H9 (cell line): ENCODE measurements around the gene MTMR1. TPM values are rescaled to one million over a fixed set of nuclear protein-coding genes. Genes with fewer than 3 reads are reported as not detected.

Experiments used
- DNase-seq: peaks from one replicate; pipeline ENCODE4 v3.0.0-alpha.2; 2017
- H2AFZ ChIP-seq: one replicate; pipeline ENCODE4 v1.6.1; 2013; ENCODE audit warnings: mild to moderate bottlenecking, low read length, control low read depth, moderate library complexity
- H2AK5ac ChIP-seq: 2 replicates; pipeline ENCODE4 v1.6.1; 2013; ENCODE audit warnings: low read length, control low read depth, mixed read lengths; ENCODE audit not compliant: insufficient read length
- H2BK120ac ChIP-seq: one replicate; pipeline ENCODE4 v1.6.1; 2013; ENCODE audit warnings: low read depth, mild to moderate bottlenecking, low read length, control low read depth, inconsistent platforms; ENCODE audit not compliant: poor library complexity, severe bottlenecking
- H2BK12ac ChIP-seq: 2 replicates; pipeline ENCODE4 v1.6.1; 2013; ENCODE audit warnings: low read length, control low read depth, mixed read lengths, low read depth; ENCODE audit not compliant: insufficient read length
- H2BK15ac ChIP-seq: 2 replicates; pipeline ENCODE4 v1.6.1; 2013; ENCODE audit warnings: low read depth, low read length, control low read depth
- H2BK20ac ChIP-seq: one replicate; pipeline ENCODE4 v1.6.1; 2013; ENCODE audit warnings: low read depth, mild to moderate bottlenecking, low read length, control low read depth, inconsistent platforms; ENCODE audit not compliant: poor library complexity, severe bottlenecking
- H2BK5ac ChIP-seq: 2 replicates; pipeline ENCODE4 v1.6.1; 2013; ENCODE audit warnings: low read length, control low read depth, mixed read lengths; ENCODE audit not compliant: insufficient read length
- H3K14ac ChIP-seq: 2 replicates; pipeline ENCODE4 v1.6.1; 2013; ENCODE audit warnings: low read length, control low read depth; ENCODE audit not compliant: insufficient read depth
- H3K18ac ChIP-seq: 2 replicates; pipeline ENCODE4 v1.6.1; 2013; ENCODE audit warnings: low read depth, mild to moderate bottlenecking, mixed read lengths, low read length, control low read depth; ENCODE audit not compliant: insufficient read length
- H3K23ac ChIP-seq: 2 replicates; pipeline ENCODE4 v1.6.1; 2013; ENCODE audit warnings: low read length, control low read depth, mixed read lengths, low read depth; ENCODE audit not compliant: insufficient read length
- H3K23me2 ChIP-seq: 2 replicates; pipeline ENCODE4 v1.6.1; 2013; ENCODE audit warnings: low read depth, mild to moderate bottlenecking, mixed read lengths, low read length, control low read depth; ENCODE audit not compliant: insufficient read length, poor library complexity, severe bottlenecking
- H3K27ac ChIP-seq: 2 replicates; pipeline ENCODE4 v1.5.1; 2013; ENCODE audit warnings: low read length, control low read depth, mixed read lengths, low read depth; ENCODE audit not compliant: insufficient read length
- H3K27me3 ChIP-seq: 2 replicates; pipeline ENCODE4 v1.6.1; 2013; ENCODE audit warnings: low read length, control low read depth, inconsistent platforms; ENCODE audit not compliant: insufficient read depth
- H3K4ac ChIP-seq: 2 replicates; pipeline ENCODE4 v1.6.1; 2013; ENCODE audit warnings: low read depth, mild to moderate bottlenecking, control low read depth, inconsistent platforms, low read length, moderate library complexity
- H3K4me1 ChIP-seq: 2 replicates; pipeline ENCODE4 v1.6.1; 2013; ENCODE audit warnings: low read length, control low read depth, inconsistent platforms; ENCODE audit not compliant: insufficient read depth
- H3K4me2 ChIP-seq: 2 replicates; pipeline ENCODE4 v1.6.1; 2013; ENCODE audit warnings: low read length, control low read depth, mixed read lengths; ENCODE audit not compliant: insufficient read length, insufficient read depth
- H3K56ac ChIP-seq: 2 replicates; pipeline ENCODE4 v1.6.1; 2013; ENCODE audit warnings: low read depth, mild to moderate bottlenecking, mixed read lengths, low read length, control low read depth; ENCODE audit not compliant: insufficient read length
- H3K79me1 ChIP-seq: 2 replicates; pipeline ENCODE4 v1.6.1; 2013; ENCODE audit warnings: low read depth, mild to moderate bottlenecking, moderate library complexity, low read length, control low read depth, inconsistent platforms; ENCODE audit not compliant: insufficient read depth, poor library complexity, severe bottlenecking
- H3K79me2 ChIP-seq: 2 replicates; pipeline ENCODE4 v1.6.1; 2013; ENCODE audit warnings: low read length, control low read depth, inconsistent platforms; ENCODE audit not compliant: insufficient read depth
- H3K9ac ChIP-seq: 2 replicates; pipeline ENCODE4 v1.6.1; 2013; ENCODE audit warnings: low read length, control low read depth, mixed read lengths; ENCODE audit not compliant: insufficient read length; ENCODE audit errors: extremely low read depth
- H3K9me3 ChIP-seq: one replicate; pipeline ENCODE4 v1.6.1; 2013; ENCODE audit warnings: low read depth, low read length, inconsistent platforms; ENCODE audit not compliant: control insufficient read depth
- H3T11ph ChIP-seq: one replicate; pipeline ENCODE4 v1.6.1; 2013; ENCODE audit warnings: mild to moderate bottlenecking, low read length, control low read depth, inconsistent platforms
- H4K20me1 ChIP-seq: one replicate; pipeline ENCODE4 v1.6.1; 2013; ENCODE audit not compliant: control insufficient read depth, insufficient read length, insufficient read depth
- H4K5ac ChIP-seq: 2 replicates; pipeline ENCODE4 v1.6.1; 2013; ENCODE audit warnings: low read depth, mild to moderate bottlenecking, mixed read lengths, low read length, control low read depth; ENCODE audit not compliant: insufficient read length
- H4K8ac ChIP-seq: replicated peaks from 2 replicates; pipeline ENCODE4 v1.6.1; 2013; ENCODE audit warnings: low read length, control low read depth, mixed read lengths, low read depth; ENCODE audit not compliant: insufficient read length
- H4K91ac ChIP-seq: 2 replicates; pipeline ENCODE4 v1.6.1; 2013; ENCODE audit warnings: low read depth, mild to moderate bottlenecking, moderate library complexity, mixed read lengths, low read length, control low read depth; ENCODE audit not compliant: insufficient read length
- H3K27ac Mint-ChIP-seq, 3 experiments: 2 replicates in 2 of 3; 3 replicates in 1 of 3; pipeline ENCODE4 v1.8.0; 2020 to 2021; ENCODE audit warnings: mixed read lengths in 3 of 3, mild to moderate bottlenecking in 1 of 3, moderate library complexity in 1 of 3
- H3K27me3 Mint-ChIP-seq: 2 replicates; pipeline ENCODE4 v1.8.0; 2021; ENCODE audit warnings: low read depth, mild to moderate bottlenecking, moderate library complexity, mixed read lengths
- H3K36me3 Mint-ChIP-seq, 3 experiments: 2 replicates in 2 of 3; 3 replicates in 1 of 3; pipeline ENCODE4 v1.8.0; 2020 to 2021; ENCODE audit warnings: low read depth in 3 of 3, mixed read lengths in 3 of 3; ENCODE audit not compliant: insufficient read depth in 1 of 3
- H3K4me1 Mint-ChIP-seq, 2 experiments: 2 replicates each; pipeline ENCODE4 v1.8.0; 2020; ENCODE audit warnings: mixed read lengths in 2 of 2
- H3K4me3 Mint-ChIP-seq, 2 experiments: 2 replicates in 1 of 2; 3 replicates in 1 of 2; pipeline ENCODE4 v1.8.0; 2020 to 2021; ENCODE audit warnings: mild to moderate bottlenecking in 2 of 2, mixed read lengths in 2 of 2, moderate library complexity in 1 of 2
- H3K9me3 Mint-ChIP-seq, 2 experiments: 2 replicates in 1 of 2; 3 replicates in 1 of 2; pipeline ENCODE4 v1.8.0; 2020; ENCODE audit warnings: mild to moderate bottlenecking in 2 of 2, mixed read lengths in 2 of 2, moderate library complexity in 1 of 2
- CTCF ChIP-seq: fragments of 200-600 bp; sonication (generic); conservative IDR thresholded peaks from 3 replicates; pipeline ENCODE4 v1.8.0; 2021; ENCODE audit warnings: antibody characterized with exemption, mild to moderate bottlenecking
- WGBS: extraction: QIAGEN DNeasy Blood & Tissue Kit; methylation state at CpG from one replicate; pipeline ENCODE4 v1.1.7; 2013; ENCODE audit warnings: missing lambda C conversion rate, low lambda C conversion rate, mixed read lengths; ENCODE audit not compliant: insufficient read length; ENCODE audit errors: extremely low coverage; 5-methylcytosine and 5-hydroxymethylcytosine counted together
- total RNA-seq: library from RNA; stranded (reverse); gene quantifications from 2 replicates; pipeline ENCODE4 v1.2.1, GENCODE V29; 2021

The MTMR1 gene
- total RNA-seq, 1 experiment from 2014 or later = 25.2 TPM

- Mint-ChIP-seq H3K9me3 (peaks cover 44 to 48% of the 10 kb centered on the region in 2 experiments), H3K27ac (no peak overlapping the region), H3K4me1 (no peaks in the 10 kb centered on the region), H3K27me3 (no peaks in the 10 kb centered on the region), H3K4me3 (no peak overlapping the region), H3K36me3 (peaks cover 15 to 29% (median 15%) of the 10 kb centered on the region in 3 experiments)
- H3K9me3 ChIP-seq = no peaks in the 10 kb centered on the region
- H3K27me3 ChIP-seq = no peaks in the 10 kb centered on the region
- no peak overlapping the region for H2AK5ac ChIP-seq
- no peak overlapping the region for H2BK15ac ChIP-seq
- WGBS = no CpG with 5 or more reads among the region's 2 CpGs
- no peak overlapping the region for H3K23ac ChIP-seq
- no peak overlapping the region for H3K4ac ChIP-seq
- no peak overlapping the region for H4K91ac ChIP-seq
- H3K14ac ChIP-seq = no peak overlapping the region
- no peaks in the 10 kb centered on the region for H3K4me1 ChIP-seq
- H3K27ac ChIP-seq = no peak overlapping the region
- H2BK20ac ChIP-seq = no peak overlapping the region
- no peak overlapping the region for H3K18ac ChIP-seq
- no peaks in the 10 kb centered on the region for H3K79me1 ChIP-seq
- no peak overlapping the region for H2BK120ac ChIP-seq
- H3K23me2 ChIP-seq = no peaks in the 10 kb centered on the region
- H4K8ac ChIP-seq = no peak overlapping the region
- no peaks in the 10 kb centered on the region for H3K79me2 ChIP-seq
- no peak overlapping the region for H3T11ph ChIP-seq
- H2AFZ ChIP-seq = no peak overlapping the region
- H4K20me1 ChIP-seq = no peaks in the 10 kb centered on the region
- H3K9ac ChIP-seq = no peak overlapping the region
- TF ChIP-seq CTCF = no peak
- DNase-seq = no peak
- H3K56ac ChIP-seq = no peak overlapping the region
- H4K5ac ChIP-seq = no peak overlapping the region
- no peak overlapping the region for H2BK5ac ChIP-seq
- H3K4me2 ChIP-seq = no peak overlapping the region
- H2BK12ac ChIP-seq = no peak overlapping the region
These were observed 30.1 kb upstream of the MTMR1 start for GRCh38 chrX:150663073-150663472.
